Fibroblast of mammary gland (primary cell): Measurements from ENCODE around the gene DRAM2.
"Not testable (repeated sequence)": the region's sequence is repeated elsewhere in the genome, so short reads cannot be mapped to it uniquely, and the experiment has no call there.

Source experiments
- DNase-seq: peaks from one replicate; pipeline ENCODE4 v3.0.0-alpha.2; 2010; ENCODE audit warnings: low read depth
- H3K4me3 ChIP-seq: 2 replicates; pipeline ENCODE4 v1.5.1; 2011; ENCODE audit warnings: low read depth, mild to moderate bottlenecking, low read length, moderate library complexity; ENCODE audit not compliant: control insufficient read depth
- TF ChIP-seq, protein P1 (sequence below): conservative IDR thresholded peaks from 2 replicates; pipeline ENCODE4 v1.5.1; 2011; ENCODE audit warnings: low read depth, low read length, inconsistent platforms; ENCODE audit not compliant: control insufficient read depth, insufficient read depth

Gene DRAM2

DNA sequence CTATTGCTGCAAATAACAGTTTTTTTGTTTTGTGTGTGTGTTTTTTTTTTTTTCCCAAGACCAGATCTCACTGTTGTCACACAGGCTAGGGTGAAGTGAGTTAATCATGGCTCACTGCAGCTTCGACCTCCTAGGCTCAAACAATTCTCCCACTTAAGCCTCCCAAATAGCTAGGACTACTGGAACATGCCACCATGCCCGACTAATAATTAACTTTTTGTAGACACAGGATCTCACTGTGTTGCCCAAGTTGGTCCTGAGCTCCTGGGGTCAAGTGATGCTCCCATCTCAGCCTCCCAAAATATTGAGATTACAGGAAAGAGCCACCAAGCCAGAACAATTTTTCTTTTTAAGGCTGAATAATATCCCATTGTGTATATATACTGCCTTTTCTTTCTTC is 34.9 kb downstream of the DRAM2 start:
- TF ChIP-seq, protein P1, sequence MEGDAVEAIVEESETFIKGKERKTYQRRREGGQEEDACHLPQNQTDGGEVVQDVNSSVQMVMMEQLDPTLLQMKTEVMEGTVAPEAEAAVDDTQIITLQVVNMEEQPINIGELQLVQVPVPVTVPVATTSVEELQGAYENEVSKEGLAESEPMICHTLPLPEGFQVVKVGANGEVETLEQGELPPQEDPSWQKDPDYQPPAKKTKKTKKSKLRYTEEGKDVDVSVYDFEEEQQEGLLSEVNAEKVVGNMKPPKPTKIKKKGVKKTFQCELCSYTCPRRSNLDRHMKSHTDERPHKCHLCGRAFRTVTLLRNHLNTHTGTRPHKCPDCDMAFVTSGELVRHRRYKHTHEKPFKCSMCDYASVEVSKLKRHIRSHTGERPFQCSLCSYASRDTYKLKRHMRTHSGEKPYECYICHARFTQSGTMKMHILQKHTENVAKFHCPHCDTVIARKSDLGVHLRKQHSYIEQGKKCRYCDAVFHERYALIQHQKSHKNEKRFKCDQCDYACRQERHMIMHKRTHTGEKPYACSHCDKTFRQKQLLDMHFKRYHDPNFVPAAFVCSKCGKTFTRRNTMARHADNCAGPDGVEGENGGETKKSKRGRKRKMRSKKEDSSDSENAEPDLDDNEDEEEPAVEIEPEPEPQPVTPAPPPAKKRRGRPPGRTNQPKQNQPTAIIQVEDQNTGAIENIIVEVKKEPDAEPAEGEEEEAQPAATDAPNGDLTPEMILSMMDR = no peak
- no peak overlapping the region for H3K4me3 ChIP-seq
- no peak for DNase-seq

DNA sequence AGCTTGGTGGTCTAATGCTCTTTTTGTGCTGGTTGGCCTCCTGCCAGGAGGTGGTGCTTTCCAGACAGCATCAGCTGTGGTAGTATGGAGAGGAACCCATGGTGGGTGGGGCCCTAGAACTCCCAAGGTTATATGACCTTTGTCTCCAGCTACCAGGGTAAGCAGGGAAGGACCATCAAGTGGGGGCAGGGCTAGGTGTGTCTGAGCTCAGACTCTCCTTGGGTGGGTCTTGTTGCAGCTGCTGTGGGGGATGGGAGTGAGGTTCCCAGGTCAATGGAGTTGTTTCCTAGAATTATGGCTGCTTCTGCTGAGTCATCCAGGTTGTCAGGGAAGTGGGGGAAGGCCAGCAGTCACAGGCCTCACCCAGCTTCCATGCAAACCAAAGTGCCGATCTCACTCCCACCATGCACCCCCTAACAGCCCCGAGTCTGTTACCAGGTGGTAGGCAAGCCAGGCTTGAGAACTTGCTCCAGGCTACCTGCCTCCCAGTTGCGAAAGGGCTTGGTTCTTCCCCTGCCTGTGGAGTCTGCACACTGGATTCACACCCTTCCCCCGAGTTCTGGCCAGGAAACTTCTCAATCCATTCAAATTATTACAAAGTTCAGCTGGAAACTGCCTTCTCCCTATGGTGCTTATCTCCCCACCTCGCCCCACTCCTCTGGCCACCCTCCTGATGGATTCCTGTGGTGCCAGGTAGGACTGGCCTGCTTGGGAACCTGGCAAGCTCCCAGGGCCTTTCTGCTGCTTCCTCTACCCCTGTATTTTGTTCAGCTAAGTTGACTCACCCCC is 37.8 kb downstream of the DRAM2 start:
- no peak overlapping the region for H3K4me3 ChIP-seq
- TF ChIP-seq, protein P1 = no peak
- DNase-seq = no peak

DNA sequence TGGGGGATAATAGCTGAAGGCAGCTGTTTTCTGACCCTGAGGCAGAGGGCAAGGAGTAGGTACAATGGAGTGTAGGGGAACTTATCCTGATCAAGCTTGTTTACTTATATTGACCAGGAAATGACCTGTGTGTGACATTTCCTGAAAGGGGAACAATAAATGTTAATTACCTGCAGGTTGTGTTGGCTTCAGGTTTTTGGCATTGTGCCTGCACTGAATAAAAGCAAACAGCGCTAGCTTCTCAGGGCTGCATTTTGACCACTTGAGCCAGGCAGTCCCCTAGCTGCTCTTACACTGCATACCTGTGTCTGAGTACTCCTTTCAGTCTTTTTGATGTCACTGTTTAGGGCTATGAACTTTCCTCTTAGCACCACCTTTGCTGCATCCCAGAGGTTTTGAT is 40.6 kb downstream of the DRAM2 start:
- no peak for DNase-seq
- TF ChIP-seq, protein P1 = no peak

DNA sequence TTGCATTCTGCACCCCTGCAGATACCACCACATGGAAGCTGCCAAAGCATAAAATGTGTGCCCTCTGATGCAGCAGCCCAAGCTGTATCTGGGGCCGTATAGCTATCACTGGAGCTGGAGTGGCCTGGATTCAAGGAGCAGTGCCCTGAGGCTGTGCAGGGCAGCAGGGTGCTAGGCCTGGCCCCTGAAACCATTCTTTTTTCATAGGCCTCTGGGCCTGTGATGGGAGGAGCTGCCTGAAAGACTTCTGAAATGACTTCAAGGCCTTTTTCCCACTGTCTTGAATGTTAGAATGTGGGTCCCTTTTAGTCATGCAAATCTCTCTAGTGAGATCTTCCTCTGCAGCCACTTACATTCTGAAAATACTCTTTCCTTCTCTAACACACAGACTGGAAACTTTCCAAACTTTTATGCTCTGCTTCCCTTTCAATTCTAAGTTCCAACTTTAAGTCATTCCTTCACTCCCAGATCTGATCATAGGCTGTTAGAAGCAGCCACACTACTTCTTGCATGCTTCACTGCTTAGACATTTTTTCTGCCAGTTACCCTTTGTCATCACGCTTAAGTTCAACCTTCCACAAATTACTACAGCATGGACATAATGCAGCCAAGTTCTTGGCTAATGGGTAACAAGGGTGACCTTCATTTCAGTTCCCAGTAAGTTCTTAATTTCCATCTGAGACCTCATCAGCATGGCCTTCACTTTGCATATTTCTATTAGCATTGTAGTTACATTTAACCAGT is 42.4 kb downstream of the DRAM2 start:
- DNase-seq = no peak
- no peak overlapping the region for H3K4me3 ChIP-seq
- TF ChIP-seq, protein P1 = no peak

More for the DNA sequence above, 40.6 kb downstream of the DRAM2 start:
- H3K4me3 ChIP-seq = no peak overlapping the region

DNA sequence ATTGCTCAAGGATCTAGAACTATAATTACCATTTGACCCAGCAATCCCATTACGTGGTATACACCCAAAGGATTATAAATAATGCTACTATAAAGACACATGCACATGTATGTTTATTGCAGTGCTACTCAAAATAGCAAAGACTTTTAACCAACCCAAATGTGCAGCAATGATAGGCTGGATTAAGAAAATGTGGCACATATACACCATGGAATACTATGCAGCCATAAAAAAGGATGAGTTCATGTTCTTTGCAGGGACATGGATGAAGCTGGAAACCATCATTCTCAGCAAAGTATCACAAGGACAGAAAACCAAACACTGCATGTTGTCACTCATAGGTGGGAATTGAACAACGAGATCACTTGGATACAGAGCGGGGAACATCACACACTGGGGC is 44.5 kb downstream of the DRAM2 start:
- H3K4me3 ChIP-seq, DNase-seq: not testable (repeated sequence)

DNA sequence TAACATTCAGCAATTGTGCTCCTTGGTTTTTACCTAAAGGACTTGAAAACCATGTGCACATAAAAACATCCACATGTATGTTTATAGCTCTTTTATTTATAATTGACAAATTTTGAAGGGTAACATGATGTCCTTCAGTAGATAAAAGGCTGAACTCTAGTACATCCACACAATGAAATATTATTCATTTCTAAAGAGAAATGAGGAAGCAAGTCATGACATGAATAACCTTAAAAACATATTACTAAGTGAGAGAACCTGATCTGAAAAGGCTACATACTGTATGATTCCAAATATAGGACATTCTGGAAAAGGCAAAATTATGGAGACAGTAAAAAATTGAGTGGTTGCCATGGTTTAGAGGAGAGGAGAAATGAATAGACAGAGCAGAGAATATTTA is 50.3 kb downstream of the DRAM2 start:
- no peak for DNase-seq
- TF ChIP-seq, protein P1 = no peak

DNA sequence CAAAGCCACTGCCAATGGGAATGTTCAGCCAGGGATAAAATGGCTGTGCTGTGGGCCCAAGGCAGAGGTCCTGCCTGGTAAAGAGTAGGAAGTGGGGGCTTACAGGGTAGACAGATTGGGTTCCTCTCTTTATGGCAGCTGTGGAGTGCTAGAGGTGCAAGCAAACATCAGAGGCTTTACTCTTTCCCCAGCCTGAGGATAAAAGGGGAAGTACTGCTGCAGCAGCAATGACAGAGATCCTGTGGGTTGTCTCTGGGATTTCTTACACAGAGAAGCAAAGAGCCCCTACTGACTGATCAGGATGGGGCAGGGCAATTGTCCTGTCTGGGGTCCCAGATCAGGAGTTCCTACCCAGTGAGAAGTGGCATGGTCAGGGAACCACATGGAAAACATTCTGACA is 54.2 kb downstream of the DRAM2 start:
- H3K4me3 ChIP-seq = no peak overlapping the region

More for the DNA sequence above, 50.3 kb downstream of the DRAM2 start:
- no peak overlapping the region for H3K4me3 ChIP-seq

More for the DNA sequence above, 54.2 kb downstream of the DRAM2 start:
- no peak for DNase-seq
- TF ChIP-seq, protein P1 = no peak
